HG02938 (cell line): Measurements from ENCODE around the gene DTNBP1.

Experiments
- ATAC-seq: cut with Tn5 transposase; IDR thresholded peaks from one replicate; pipeline ENCODE4 v1.9.1; 2021; ENCODE audit warnings: mild to moderate bottlenecking, moderate library complexity; ENCODE audit not compliant: unreplicated experiment

The DTNBP1 gene

DNA sequence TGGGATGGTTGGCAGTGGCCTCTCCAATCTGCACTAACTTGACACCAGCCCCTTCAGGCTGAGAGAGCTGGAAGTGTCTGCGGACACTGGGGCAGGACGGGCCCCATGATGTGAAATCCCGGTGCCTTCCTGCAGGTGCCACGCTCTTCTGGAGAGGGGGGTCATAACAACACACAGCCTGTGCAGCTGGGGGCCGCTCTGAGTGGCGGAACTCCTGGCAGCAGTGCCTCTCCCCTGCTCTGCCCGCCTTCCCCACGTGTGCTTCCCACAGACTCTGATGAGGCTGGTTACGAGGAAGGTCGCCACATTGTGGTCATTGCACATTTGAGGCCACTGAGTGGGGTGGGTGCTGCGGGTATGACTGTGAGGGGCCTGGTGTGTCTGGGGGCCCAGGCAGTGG is 145.2 kb downstream of the DTNBP1 start:
- ATAC-seq: no peak

DNA sequence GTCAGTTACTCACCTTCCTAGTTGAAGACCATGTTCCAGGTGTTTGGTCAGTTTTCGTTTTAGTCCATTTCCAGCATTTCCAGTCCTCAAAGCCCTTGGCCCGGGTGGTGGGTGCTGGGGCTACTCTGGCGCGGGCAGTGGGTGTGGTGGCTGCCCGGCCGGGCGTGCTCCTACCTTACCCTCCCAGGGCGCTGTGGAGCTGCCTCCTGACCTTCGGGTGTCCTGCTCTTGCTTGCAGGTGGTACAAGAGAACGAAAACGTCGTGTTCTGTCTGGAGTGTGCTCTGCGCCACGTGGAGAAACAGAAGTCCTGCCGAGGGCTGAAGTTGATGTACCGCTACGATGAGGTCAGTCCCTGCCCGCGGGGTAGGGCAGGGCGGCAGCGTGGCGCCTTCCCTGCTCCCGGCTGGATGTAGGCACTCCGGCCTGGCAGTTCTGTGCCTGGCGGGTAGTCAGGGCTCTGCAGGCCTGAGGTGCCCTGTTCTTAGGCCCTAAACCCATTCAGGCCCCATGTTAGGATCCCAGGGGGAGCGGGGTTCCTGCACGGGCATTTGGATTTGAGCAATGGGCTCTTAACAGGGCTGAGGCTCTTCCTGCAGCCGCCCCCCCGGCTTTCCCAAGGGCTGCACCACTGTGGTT is 145.8 kb downstream of the DTNBP1 start:
- ATAC-seq: no peak

DNA sequence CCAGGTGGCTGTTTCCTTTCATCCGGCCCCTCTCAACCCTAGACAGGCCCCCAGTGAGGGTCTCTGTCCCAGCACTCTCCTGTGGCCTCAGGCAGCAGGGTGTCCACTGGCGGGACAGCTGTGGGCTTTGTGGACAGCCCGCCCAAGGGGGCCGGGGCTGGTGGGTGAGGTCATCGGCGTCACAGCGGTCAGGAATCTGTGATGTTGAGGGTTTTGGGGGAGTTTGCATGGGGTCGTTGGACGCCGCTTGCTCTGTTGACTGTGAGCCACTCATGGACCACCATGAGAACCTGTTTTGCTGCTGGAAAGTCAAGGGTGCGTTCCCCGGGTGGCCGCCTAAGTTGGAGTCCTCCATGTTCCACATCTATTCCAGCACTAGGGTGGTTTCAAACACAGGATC is 146.4 kb downstream of the DTNBP1 start:
- ATAC-seq: no peak

DNA sequence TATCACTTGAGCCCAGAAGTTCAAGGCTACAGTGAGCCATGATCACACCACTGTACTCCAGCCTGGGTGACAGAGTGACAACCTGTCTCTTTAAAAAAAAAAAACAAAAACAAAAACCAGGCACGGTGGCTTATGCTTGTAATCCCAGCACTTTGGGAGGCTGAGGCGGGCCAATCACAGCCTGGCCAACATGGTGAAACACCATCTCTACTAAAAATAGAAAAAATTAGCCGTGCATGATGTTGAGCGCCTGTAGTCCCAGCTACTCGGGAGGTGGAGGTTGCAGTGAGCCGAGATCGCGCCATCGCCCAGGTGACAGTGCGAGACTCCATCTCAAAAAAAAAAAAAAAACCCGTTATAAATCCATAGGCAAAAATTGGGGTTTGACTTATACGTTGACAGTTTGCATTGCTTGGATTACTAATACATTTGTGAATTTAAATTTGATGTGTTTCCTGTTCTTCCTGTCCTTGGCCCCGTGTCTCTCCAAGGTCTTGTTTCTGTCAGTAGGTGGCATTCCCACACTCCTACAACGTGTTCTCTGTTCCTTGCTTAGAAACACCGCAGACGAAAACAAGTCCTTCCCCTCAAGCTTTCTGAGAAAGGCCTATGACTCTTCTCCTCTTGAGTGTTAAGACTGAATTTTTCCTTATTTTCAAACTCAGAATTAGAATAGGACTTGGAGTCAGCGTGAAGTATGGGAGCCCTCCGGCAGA is 147.0 kb downstream of the DTNBP1 start:
- no peak for ATAC-seq

DNA sequence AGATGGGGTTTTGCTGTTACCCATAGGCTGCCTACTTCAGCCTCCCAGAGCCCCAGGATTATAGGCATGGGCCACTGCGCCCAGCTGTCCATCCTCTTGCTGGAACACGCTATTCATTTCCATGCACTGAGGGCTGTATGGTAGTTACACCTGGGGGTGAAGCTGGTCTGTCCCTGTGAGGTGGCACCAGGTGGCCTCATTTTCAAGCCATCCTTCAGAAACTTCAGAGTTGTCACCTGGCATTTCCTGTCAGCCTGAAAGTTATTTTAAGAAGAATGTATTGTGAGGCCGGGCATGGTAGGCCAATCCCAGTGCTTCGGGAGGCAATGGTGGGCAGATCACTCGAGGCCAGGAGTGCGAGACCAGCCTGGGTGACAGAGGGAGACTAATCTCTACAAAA is 147.6 kb downstream of the DTNBP1 start:
- ATAC-seq: no peak

DNA sequence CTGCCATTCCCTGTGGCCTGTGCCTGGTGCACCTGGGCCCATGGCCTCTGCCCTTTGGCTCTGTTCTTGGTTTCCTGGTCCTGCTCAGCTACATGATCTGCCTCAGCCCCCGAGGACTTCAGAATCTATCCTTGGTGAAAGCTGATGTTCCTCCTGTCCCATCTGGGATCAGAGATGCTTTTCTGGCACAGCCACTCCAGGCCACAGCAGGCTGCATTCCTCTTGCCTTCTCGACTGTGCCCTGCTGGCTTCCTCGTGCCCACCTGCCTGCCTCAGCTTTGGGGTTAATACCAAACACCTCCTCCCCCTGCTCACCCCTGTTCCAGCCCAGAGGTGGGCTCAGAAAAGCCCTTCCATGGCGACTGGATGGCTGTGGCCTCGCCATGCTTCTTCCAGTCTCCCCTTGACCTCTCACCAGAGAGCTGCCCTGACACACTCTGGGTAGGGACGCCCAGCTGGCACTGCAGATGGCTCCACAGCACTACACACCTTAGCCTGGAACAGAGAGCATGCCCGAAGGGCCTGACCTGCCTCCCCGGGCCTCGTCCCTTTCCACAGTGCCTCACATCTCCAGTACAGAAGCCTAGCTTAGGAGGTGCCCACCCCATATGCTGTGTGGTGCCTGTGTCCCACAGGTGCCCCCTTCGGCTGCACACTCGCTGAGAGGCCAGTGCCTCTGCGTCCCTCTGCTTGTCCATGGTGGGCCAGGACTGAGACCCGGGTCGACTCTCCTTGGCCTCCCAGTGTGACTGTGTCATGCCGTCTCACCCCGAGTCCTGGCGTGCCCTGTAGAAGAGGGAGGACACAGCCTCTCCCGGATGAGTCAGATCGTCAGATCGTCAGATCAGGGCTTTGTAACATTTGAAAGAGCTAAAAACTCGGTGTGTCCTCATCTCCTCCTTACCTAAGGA is 148.8 kb downstream of the DTNBP1 start:
- ATAC-seq: no peak

DNA sequence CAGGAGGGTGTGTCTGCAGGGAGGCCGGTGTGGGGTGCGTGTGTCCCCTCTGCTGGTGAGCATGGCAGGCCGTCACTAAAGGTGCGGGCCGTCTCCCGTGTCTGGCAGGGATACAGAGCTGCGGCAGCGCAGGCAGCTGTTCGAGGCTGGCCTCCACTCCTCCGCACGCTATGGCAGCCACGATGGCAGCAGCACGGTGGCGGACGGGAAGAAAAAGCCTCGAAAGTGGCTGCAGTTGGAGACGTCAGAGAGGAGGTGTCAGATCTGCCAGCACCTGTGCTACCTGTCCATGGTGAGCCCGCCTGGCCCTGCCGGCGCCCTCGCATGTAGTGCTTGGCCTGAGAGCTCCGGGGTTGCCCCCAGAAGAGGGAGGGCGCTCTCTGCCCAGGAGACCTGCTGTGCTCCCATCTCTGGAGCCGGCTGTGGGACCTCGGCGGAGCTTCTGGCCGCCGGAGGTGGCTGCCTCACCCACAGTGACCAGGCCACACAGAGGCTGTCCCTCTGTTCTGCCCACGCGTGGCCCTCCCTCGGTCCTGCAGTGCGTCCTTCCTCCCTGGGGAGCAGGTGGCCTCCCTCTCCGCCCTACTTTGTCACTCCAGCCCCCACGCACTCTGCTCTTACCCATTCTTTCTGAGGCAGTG is 149.6 kb downstream of the DTNBP1 start:
- no peak for ATAC-seq

DNA sequence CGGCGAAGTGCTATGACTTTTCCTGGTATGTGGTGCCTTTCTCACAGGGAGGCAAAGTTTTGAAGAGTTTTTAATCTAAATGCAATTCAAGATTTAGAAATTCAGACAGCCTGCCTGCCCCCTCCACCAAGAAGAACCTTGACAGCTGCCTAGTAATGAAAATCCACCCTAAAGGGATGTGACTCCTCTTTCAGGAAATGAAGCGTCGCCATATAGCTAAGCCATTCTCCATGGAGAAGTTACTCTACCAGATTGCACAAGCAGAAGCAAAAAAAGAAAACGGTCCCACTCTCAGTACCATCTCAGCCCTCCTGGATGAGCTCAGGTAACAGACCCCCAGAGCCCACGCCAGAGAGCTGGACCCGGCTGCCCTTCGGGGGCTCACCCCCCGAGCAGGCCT is 150.1 kb downstream of the DTNBP1 start:
- ATAC-seq: no peak

DNA sequence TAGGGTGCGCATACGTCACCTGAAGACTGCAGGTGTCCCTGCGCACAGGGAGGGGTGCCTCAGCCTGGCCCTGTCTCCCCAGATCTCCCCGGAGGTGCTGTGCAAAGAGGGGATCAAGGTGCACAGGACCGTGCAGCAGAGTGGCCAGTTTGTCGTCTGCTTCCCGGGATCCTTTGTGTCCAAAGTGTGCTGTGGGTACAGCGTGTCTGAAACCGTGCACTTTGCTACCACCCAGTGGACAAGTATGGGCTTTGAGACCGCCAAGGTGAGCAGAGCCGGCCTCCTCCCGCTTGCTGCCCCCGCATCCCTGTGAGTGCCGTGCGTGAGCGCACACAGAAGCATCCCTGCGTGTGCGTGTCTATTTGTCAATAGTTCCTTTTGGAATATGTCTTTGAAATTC is 150.7 kb downstream of the DTNBP1 start:
- no peak for ATAC-seq

DNA sequence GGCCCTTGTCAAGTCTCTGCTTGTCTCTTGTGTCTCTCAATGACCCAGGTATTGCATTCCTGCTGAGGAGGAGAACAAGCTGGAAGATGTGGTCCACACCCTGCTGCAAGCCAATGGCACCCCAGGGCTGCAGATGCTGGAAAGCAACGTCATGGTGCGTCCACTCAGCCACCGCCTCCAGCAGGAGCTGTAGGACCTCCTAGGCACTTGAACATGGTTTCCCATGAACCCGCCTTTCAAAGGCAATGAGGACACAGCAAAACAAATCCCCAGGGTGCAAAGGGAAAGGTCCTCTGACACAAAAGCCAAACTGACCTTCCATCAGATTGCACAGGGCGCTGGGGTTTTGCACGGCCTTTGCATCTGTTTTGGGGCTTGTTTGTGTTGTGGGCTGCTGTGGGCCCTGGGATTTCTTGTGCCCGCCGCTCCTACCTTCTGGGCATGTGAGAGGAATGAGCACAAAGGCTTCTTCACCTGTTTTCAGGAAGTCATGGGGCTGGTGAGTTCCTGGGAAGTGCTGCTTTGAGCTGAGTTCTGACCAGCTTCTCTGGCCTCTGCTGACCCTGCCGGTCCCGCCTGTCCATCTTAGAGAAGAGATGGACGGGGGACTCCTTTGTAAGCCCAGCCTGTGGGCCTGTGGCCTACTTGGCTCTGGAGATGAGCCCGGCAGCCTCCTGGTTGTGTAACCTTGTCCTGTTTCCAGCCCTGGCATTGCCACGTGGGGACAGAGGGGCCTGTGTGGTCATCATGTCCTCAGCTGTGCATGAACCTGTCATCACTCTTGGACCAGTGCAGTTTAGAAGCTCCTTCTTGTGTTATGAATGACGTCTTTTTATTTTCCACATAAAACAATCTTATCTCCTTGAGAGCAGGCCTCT is 151.3 kb downstream of the DTNBP1 start:
- ATAC-seq: no peak

DNA sequence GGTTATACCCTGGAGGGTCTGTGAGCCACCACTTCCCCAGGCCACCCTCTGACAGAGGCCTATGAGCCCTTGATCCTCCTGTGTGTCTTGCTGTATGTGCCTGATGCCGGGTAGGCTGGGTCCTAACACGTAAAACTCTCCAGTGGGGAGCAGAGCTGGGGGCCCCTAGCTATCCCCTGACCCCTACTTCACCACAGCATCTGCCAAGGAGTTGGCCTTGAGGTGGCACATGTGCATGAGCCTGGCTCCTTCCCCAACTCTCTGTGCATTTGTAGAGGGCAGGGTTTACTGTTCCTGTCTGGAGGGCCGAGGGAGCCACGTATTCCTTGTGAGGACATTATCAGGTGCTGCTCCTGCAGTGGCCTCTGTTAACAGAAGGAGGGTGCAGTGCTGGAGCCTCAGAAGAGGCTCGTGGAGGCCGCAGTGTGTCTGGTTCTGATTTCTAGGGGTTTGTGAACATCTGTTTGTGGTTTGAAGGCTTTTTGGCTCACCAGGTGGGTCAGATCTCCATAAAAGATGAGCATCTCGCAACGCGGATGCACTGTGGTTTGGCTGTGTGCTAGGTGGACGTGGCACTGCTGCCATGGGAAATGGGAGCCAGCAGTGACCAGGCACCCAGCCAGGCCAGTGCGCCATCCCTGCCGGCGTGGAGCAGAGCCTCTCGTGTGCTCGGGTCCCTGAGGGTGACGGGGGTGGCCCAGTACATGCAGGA is 152.1 kb downstream of the DTNBP1 start:
- ATAC-seq: no peak

DNA sequence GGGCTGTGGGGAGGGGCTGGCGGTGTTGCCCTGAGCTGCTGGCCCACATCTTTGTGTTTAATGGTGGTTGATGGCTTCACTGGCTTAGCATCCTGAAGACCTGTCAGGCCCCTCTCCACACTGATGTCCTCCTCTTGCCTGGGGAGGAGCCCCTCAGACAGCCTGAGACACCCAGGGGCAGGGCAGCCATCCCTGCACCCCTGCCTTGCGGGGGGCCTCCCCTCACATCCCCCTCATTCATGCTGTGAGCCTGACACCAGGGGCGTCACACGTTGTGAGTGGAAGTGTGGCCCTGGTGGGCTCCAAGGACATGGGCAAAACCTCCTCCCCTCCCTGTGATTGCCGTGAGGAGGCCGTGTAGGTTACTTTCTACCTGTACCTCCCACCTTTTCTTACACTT is 152.7 kb downstream of the DTNBP1 start:
- ATAC-seq: no peak

DNA sequence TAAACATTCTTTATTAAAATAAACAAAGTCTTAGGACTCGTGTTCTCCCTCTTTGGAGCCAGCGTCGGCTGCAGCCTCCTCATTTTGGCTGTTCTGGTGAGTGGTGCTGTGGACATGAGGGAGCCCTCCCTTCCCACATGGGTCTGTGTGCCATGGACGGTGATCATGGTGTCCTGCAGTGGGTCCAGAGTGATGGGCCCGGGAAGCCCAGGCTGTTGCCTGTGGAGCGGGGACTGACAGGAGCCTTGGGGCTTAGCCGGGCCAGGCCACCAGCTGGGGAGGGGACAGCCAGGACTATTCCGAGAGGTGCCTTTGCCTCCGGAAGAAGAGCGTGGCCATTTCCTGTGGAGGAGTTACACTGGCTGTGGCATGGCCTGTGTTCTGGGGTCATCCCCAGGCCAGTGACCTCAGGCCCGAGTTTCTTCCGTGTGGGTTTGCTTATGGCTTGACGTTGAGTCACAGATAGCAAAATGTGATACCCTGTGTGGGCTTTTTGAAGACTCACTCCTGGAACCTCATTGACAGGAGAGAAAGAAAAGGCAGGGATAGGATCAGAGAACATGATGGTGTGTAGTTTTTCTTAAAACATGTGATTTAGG is 153.4 kb downstream of the DTNBP1 start:
- no peak for ATAC-seq

DNA sequence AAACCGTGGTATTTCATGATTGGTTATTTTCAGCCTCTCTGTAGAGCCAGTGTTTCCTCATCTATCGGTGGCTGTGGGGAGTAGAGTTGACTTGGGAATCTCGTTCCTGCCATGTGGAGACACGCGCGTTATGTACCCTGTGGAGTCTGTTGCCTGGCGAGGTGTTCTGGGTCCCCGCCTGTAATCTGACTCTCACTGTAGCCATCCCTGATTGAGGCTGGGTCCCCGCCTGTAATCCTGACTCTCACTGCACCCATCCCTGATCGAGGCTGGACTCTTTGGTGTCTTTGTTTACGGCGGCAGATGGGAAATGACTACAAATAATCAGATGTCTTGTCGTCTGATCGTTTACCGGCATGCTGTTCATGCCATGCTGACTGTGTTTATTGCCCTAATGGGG is 153.9 kb downstream of the DTNBP1 start:
- ATAC-seq: no peak

DNA sequence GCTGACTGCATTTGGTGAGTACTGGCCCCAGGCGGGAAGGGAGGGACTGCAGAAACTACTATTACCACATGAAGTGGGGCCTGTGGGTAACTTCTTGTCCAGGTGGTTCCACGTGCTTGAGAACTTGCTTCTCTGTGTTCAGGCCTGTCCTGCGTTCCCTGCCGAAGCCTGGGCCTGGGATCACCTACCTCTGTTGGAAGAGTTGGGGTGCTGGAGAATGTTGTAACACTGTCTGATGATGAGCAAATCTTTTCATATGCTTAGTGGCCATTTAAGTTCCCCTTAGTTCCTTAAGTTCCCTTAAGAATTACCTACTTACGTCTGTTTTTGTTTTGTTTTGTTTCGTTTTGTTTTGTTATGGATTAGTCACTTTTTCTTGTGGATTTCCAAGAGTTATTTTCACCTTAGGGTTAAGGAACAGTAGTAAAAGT is 154.4 kb downstream of the DTNBP1 start:
- ATAC-seq: no peak

DNA sequence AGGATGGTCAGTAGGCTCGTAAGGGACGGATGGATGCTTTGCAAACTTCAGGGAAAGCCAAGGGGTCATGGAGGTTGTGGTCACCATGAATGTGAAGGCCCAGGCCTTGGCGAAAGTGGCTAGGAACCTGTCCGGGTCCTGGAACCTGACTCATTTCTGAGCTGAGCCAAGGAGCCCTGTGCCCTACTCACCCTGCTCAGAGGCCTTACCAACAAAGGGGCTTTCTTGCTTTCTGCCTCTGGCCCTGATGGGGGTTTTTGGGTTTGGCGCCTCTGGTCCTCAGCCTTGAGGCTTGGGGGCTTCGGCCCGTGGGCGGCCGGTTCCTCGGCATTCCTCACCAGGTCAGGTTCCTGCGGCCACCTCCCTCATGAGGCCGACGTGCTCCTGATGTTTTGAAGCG is 155.1 kb downstream of the DTNBP1 start:
- ATAC-seq: no peak

DNA sequence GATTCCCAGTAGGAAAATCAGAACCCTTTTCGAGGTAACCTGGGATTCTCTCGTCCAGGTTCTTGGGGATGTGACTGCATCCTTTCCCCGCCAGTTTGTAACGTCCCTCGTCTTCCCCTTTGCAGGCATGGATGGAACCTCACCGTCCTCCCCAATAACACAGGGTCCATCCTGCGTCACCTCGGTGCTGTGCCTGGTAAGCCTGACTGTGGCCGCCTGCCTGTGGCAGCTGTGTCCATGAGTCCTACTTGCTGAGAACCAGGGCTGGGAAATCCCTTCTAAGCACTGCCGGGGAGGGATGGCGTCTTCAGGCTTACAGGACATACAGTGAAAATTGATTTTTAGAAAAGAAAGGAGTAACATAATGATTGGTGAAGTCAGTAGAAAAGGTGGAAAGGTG is 155.6 kb downstream of the DTNBP1 start:
- ATAC-seq: no peak

DNA sequence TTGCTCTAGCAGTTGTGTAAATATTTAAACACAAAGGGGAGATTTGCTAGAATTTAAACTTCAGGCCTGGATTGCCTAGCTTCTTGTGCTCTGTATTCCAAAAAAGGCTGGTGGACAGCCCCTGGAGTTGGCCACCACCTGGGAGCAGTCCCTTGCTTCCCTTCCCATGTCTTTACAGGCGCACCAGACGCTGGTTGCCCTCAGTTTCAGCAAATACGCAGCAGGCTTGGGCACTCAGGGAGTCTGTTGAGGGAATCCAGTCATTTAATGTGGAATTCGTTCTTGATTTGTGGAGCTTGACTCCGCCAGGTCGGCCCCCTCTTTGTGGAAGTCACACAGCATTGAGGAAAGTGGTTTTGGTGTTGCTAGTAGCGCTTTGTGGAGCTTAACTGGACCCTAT is 156.8 kb downstream of the DTNBP1 start:
- ATAC-seq: no peak

DNA sequence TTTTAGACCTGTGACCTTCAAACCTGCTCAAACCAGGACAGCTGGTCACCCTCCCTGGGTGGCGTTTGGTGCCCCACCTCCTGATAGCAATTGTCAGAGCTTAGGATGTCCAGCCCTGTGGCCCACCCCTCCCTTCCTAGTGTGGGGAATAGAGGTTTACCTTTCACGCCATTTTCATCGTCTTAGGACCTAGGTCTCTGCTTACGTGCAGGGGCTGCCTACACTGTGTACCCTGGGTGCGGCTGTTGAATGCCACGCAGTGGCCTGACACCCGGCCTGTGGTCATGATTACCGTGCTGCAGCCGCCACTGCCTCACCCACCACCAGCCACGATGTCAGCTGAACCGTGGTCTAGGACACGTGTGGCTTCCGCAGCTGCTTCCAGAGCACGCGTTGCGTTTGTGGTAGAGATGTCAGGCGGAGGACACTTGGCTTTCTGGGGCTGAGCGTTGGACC is 157.3 kb downstream of the DTNBP1 start:
- ATAC-seq: no peak
